Chondrocyte (in vitro differentiated cells): Measurements from ENCODE around the gene ONECUT3. TPM values are rescaled to one million over a fixed set of nuclear protein-coding genes. Genes with fewer than 3 reads are reported as not detected.

Experiments used
- DNase-seq: peaks from one replicate; pipeline ENCODE4 v3.0.0; 2021; ENCODE audit warnings: mixed read lengths, low spot score
- H3K27ac Mint-ChIP-seq: one replicate; pipeline ENCODE4 v1.8.0; 2021; ENCODE audit warnings: mild to moderate bottlenecking, moderate library complexity, mixed read lengths; ENCODE audit not compliant: unreplicated experiment
- H3K27me3 Mint-ChIP-seq: 2 replicates; pipeline ENCODE4 v1.8.0; 2021; ENCODE audit warnings: low read depth, mixed read lengths
- H3K36me3 Mint-ChIP-seq: 2 replicates; pipeline ENCODE4 v1.8.0; 2021; ENCODE audit warnings: low read depth, mixed read lengths
- H3K4me1 Mint-ChIP-seq: 2 replicates; pipeline ENCODE4 v1.8.0; 2021; ENCODE audit warnings: low read depth, mild to moderate bottlenecking, mixed read lengths
- H3K4me3 Mint-ChIP-seq: one replicate; pipeline ENCODE4 v1.8.0; 2021; ENCODE audit warnings: mild to moderate bottlenecking, moderate library complexity, mixed read lengths; ENCODE audit not compliant: unreplicated experiment
- H3K9me3 Mint-ChIP-seq: 2 replicates; pipeline ENCODE4 v1.8.0; 2021; ENCODE audit warnings: low read depth, mixed read lengths
- total RNA-seq: library from RNA; stranded (reverse); gene quantifications from 3 replicates; pipeline ENCODE4 v1.2.1, GENCODE V29; 2021
- TF ChIP-seq, protein P1 (sequence below): fragments of 200-600 bp; sonication (generic); IDR thresholded peaks from 2 replicates; pipeline ENCODE4 v1.5.0; 2021; ENCODE audit warnings: antibody characterized with exemption, mild to moderate bottlenecking, moderate library complexity

The ONECUT3 gene
- total RNA-seq, 1 donor from 2014 or later: not detected

- no peak overlapping the region for H3K4me3 Mint-ChIP-seq
- H3K9me3 Mint-ChIP-seq: no peaks in the 10 kb centered on the region
- TF ChIP-seq, protein P1, sequence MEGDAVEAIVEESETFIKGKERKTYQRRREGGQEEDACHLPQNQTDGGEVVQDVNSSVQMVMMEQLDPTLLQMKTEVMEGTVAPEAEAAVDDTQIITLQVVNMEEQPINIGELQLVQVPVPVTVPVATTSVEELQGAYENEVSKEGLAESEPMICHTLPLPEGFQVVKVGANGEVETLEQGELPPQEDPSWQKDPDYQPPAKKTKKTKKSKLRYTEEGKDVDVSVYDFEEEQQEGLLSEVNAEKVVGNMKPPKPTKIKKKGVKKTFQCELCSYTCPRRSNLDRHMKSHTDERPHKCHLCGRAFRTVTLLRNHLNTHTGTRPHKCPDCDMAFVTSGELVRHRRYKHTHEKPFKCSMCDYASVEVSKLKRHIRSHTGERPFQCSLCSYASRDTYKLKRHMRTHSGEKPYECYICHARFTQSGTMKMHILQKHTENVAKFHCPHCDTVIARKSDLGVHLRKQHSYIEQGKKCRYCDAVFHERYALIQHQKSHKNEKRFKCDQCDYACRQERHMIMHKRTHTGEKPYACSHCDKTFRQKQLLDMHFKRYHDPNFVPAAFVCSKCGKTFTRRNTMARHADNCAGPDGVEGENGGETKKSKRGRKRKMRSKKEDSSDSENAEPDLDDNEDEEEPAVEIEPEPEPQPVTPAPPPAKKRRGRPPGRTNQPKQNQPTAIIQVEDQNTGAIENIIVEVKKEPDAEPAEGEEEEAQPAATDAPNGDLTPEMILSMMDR: no peak
- H3K36me3 Mint-ChIP-seq: peaks cover 2% of the 10 kb centered on the region
- DNase-seq: no peak
- H3K4me1 Mint-ChIP-seq: no peaks in the 10 kb centered on the region
- no peak overlapping the region for H3K27ac Mint-ChIP-seq
- peaks cover 46% of the 10 kb centered on the region for H3K27me3 Mint-ChIP-seq
Measured at GRCh38 chr19:1719519-1719918, 33.8 kb upstream of the ONECUT3 start.

GRCh38 chr19:1720237-1720636 is 33.1 kb upstream of the ONECUT3 start:
- H3K9me3 Mint-ChIP-seq: no peaks in the 10 kb centered on the region
- TF ChIP-seq, protein P1: no peak
- peaks cover 2% of the 10 kb centered on the region for H3K36me3 Mint-ChIP-seq
- H3K27me3 Mint-ChIP-seq: peaks cover 46% of the 10 kb centered on the region
- DNase-seq: no peak
- no peaks in the 10 kb centered on the region for H3K4me1 Mint-ChIP-seq
- H3K27ac Mint-ChIP-seq: no peak overlapping the region
- H3K4me3 Mint-ChIP-seq: no peak overlapping the region

- TF ChIP-seq, protein P1: peak; percentile 10
- Mint-ChIP-seq H3K4me1 (peaks cover 2% of the 10 kb centered on the region), H3K27me3 (peaks cover 34% of the 10 kb centered on the region), H3K36me3 (no peaks in the 10 kb centered on the region), H3K4me3 (peak overlapping the region; percentile 57), H3K9me3 (no peaks in the 10 kb centered on the region), H3K27ac (no peak overlapping the region)
- DNase-seq: no peak
Measured at GRCh38 chr19:1725100-1726064, 27.9 kb upstream of the ONECUT3 start.

DNA sequence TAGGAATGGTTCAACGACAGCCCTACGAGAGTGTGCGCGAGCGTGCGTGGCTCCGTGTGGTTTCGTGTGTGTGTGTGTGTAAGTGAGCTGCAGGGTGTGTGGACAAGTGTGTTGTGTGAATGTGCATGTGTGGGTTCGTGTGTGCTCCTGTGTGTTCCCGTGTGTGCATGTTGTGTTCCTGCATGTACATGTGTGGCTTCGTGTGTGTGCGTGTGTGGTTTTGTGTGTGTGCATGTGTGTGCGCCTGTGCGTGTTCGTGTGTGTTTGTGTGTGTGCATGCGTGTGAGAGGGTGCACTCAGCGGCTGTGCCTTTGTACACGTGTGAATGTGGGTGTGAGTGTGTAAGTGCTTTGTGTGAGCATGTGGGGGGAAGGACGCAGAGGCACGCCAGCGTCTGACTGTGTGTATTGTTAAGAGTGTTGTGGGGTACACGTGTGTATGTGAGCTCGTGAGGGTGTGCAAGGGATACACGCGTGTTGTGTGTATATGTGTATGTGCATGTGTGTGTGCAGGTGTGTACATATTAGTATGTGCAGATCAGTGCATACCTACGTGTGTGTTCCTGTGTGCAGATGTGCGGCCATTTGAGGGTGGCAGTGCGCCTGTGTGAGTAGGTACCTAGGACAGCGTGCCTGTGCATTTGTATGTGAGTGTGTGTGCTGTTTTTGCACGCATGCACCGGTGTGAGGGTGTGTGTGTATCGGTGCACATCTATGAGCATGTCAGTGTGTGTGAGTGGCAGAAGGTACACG is 24.3 kb upstream of the ONECUT3 start:
- Mint-ChIP-seq H3K27ac (no peak overlapping the region), H3K4me1 (peaks cover 2% of the 10 kb centered on the region), H3K9me3 (no peaks in the 10 kb centered on the region), H3K27me3 (peaks cover 39% of the 10 kb centered on the region), H3K4me3 (no peak overlapping the region), H3K36me3 (no peaks in the 10 kb centered on the region)
- TF ChIP-seq, protein P1: no peak
- DNase-seq: no peak

- Mint-ChIP-seq H3K4me3 (no peak overlapping the region), H3K4me1 (peaks cover 2% of the 10 kb centered on the region), H3K36me3 (no peaks in the 10 kb centered on the region), H3K27me3 (peaks cover 43% of the 10 kb centered on the region), H3K27ac (no peak overlapping the region), H3K9me3 (no peaks in the 10 kb centered on the region)
- TF ChIP-seq, protein P1: no peak
- no peak for DNase-seq
Measured at GRCh38 chr19:1729568-1729925, 23.8 kb upstream of the ONECUT3 start.
